Thoracic aorta (tissue), 2 donors: Measurements from ENCODE around the gene POLL. TPM values are rescaled to one million over a fixed set of nuclear protein-coding genes. Genes with fewer than 3 reads are reported as not detected.

ENCODE experiments used
- ATAC-seq: fragments of 150-250 bp; one replicate; pipeline ENCODE4 v1.8.0; 2017; ENCODE audit warnings: low read depth; ENCODE audit not compliant: insufficient number of reproducible peaks, low FRiP score
- DNase-seq: peaks from one replicate; pipeline ENCODE4 v3.0.0-alpha.2; 2020; ENCODE audit warnings: low spot score
- H3K27ac ChIP-seq, 2 donors: fragments of 200-600 bp; sonication (generic); 1 replicate in 1 of 2; 2 replicates in 1 of 2; pipeline ENCODE4 v1.5.1; 2016; ENCODE audit warnings: mild to moderate bottlenecking in 2 of 2, moderate library complexity in 2 of 2
- H3K27me3 ChIP-seq: fragments of 200-600 bp; sonication (generic); replicated peaks from 2 replicates; pipeline ENCODE4 v1.6.0; 2016; ENCODE audit warnings: mild to moderate bottlenecking; ENCODE audit not compliant: insufficient read depth
- H3K36me3 ChIP-seq: fragments of 200-600 bp; sonication (generic); one replicate; pipeline ENCODE4 v1.5.1; 2016
- H3K4me1 ChIP-seq, 2 donors: fragments of 200-600 bp; sonication (generic); 1 replicate in 1 of 2; 2 replicates in 1 of 2; pipeline versions ENCODE4 v1.5.1 to v1.6.0; 2016; ENCODE audit warnings: low read depth in 2 of 2, mild to moderate bottlenecking in 1 of 2; ENCODE audit not compliant: control insufficient read depth in 1 of 2
- H3K4me3 ChIP-seq: fragments of 200-600 bp; sonication (generic); 2 replicates; pipeline ENCODE4 v1.5.1; 2016; ENCODE audit warnings: mild to moderate bottlenecking
- H3K9me3 ChIP-seq: fragments of 200-600 bp; sonication (generic); 2 replicates; pipeline ENCODE4 v1.5.1; 2016
- CTCF ChIP-seq: fragments of 200-600 bp; sonication (generic); IDR thresholded peaks from one replicate; pipeline ENCODE4 v1.5.1; 2019; ENCODE audit warnings: antibody characterized with exemption
- total RNA-seq, 2 donors: library from RNA; depleted of rRNA; stranded (reverse); fragments of >200 nt; gene quantifications; one replicate each; pipeline versions ENCODE4 v1.1.0 to v1.2.3, GENCODE V29; 2016

POLL gene
- total RNA-seq, 2 donors from 2014 or later: 22.3 to 37.0 TPM

- DNase-seq (no peak), ATAC-seq (no peak)
- no peaks in the 10 kb centered on the region for H3K9me3 ChIP-seq
- peaks cover 6 to 19% of the 10 kb centered on the region in 2 donors for H3K4me1 ChIP-seq
- no peaks in the 10 kb centered on the region for H3K36me3 ChIP-seq
- H3K27ac ChIP-seq: no peak overlapping the region
- no peak for TF ChIP-seq CTCF
- peaks cover 14% of the 10 kb centered on the region for H3K27me3 ChIP-seq
- H3K4me3 ChIP-seq: no peak overlapping the region
These were observed 22.6 kb downstream of the POLL start for GRCh38 chr10:101565370-101565900.

- H3K4me1 ChIP-seq: peaks cover 1 to 10% of the 10 kb centered on the region in 2 donors
- H3K27me3 ChIP-seq: peaks cover 14% of the 10 kb centered on the region
- H3K27ac ChIP-seq: no peak overlapping the region
- TF ChIP-seq CTCF: no peak
- DNase-seq: no peak
- no peaks in the 10 kb centered on the region for H3K9me3 ChIP-seq
- no peak overlapping the region for H3K4me3 ChIP-seq
- no peaks in the 10 kb centered on the region for H3K36me3 ChIP-seq
- no peak for ATAC-seq
These were observed 23.5 kb downstream of the POLL start for GRCh38 chr10:101564490-101564991.

GRCh38 chr10:101563497-101564040 lies 24.5 kb downstream of the POLL start:
- Histone ChIP-seq H3K27ac (no peak overlapping the region), H3K9me3 (no peaks in the 10 kb centered on the region), H3K4me1 (peaks cover 0 to 7% of the 10 kb centered on the region in 2 donors), H3K36me3 (no peaks in the 10 kb centered on the region), H3K27me3 (peaks cover 14% of the 10 kb centered on the region), H3K4me3 (no peak overlapping the region)
- ATAC-seq (no peak), DNase-seq (no peak)
- TF ChIP-seq CTCF: no peak

GRCh38 chr10:101563007-101563406 lies 25.1 kb downstream of the POLL start:
- Histone ChIP-seq H3K4me1 (peaks cover 0 to 7% of the 10 kb centered on the region in 2 donors), H3K4me3 (no peak overlapping the region), H3K9me3 (no peaks in the 10 kb centered on the region), H3K27me3 (peaks cover 14% of the 10 kb centered on the region), H3K36me3 (no peaks in the 10 kb centered on the region), H3K27ac (no peak overlapping the region)
- DNase-seq (no peak), ATAC-seq (no peak)
- TF ChIP-seq CTCF: no peak

- Histone ChIP-seq H3K4me3 (no peak overlapping the region), H3K27me3 (peaks cover 14% of the 10 kb centered on the region), H3K27ac (no peak overlapping the region), H3K9me3 (no peaks in the 10 kb centered on the region), H3K4me1 (peaks cover 0 to 7% of the 10 kb centered on the region in 2 donors), H3K36me3 (no peaks in the 10 kb centered on the region)
- ATAC-seq: no peak
- DNase-seq: no peak
- no peak for TF ChIP-seq CTCF
These were observed 25.8 kb downstream of the POLL start for GRCh38 chr10:101562231-101562630.
